ENCODE measurements around the gene BRME1. TPM values are rescaled to one million over a fixed set of nuclear protein-coding genes. Genes with fewer than 3 reads are reported as not detected.

The BRME1 gene
- total RNA-seq, 5 donors from 2014 or later (not counting 1 experiment from before 2014, with no cell fraction given): 1.3 to 3.6 (median 1.7) TPM

- WGBS (ENCODE audit: insufficient coverage): 82% methylated on average over 6 of the region's 10 CpGs
- no peaks in the 10 kb centered on the region for H3K27me3 ChIP-seq (replicated peaks in 1 of 2; ENCODE audit: control insufficient read depth in 2 of 2, extremely low read depth in 1 of 2, insufficient read depth in 2 of 2, low read length in 1 of 2)
- Mint-ChIP-seq H3K36me3 (no peaks in the 10 kb centered on the region), H3K9me3 (no peaks in the 10 kb centered on the region), H3K4me3 (no peak overlapping the region), H3K27ac (peak overlapping the region in 1 of 2 donors; percentile 11), H3K4me1 (peaks cover 0 to 7% (median 0%) of the 10 kb centered on the region in 3 donors), H3K27me3 (no peaks in the 10 kb centered on the region)
- no peak overlapping the region for H3K4me3 ChIP-seq (ENCODE audit: control insufficient read depth in 1 of 2, extremely low read depth in 1 of 2, low read length in 1 of 2)
- POLR2A ChIA-PET: no interaction called here
- DNase-seq (no peak), ATAC-seq (replicated peaks in 1 of 4) (no peak)
- no peak overlapping the region for H3K27ac ChIP-seq (ENCODE audit: low read length)
- no peaks in the 10 kb centered on the region for H3K36me3 ChIP-seq (ENCODE audit: control insufficient read depth in 2 of 2, extremely low read depth in 1 of 2, insufficient read depth in 1 of 2, low read length in 1 of 2)
- peaks cover 0 to 3% of the 10 kb centered on the region in 2 experiments for H3K4me1 ChIP-seq (ENCODE audit: control insufficient read depth in 1 of 2, extremely low read depth in 1 of 2, insufficient read depth in 2 of 2, low read length in 2 of 2)
- CTCF ChIA-PET: no interaction called here
- no peaks in the 10 kb centered on the region for H3K9me3 ChIP-seq
Observed at GRCh38 chr19:13899393-13899792, 6.5 kb downstream of the BRME1 start.

GRCh38 chr19:13896227-13896626, 9.7 kb downstream of the BRME1 start:
- Mint-ChIP-seq H3K27me3 (no peaks in the 10 kb centered on the region), H3K9me3 (no peaks in the 10 kb centered on the region), H3K27ac (no peak overlapping the region), H3K4me3 (no peak overlapping the region), H3K4me1 (no peaks in the 10 kb centered on the region), H3K36me3 (no peaks in the 10 kb centered on the region)
- H3K27ac ChIP-seq (ENCODE audit: low read length): no peak overlapping the region
- H3K36me3 ChIP-seq (ENCODE audit: control insufficient read depth in 2 of 2, extremely low read depth in 1 of 2, insufficient read depth in 1 of 2, low read length in 1 of 2): no peaks in the 10 kb centered on the region
- DNase-seq (no peak), ATAC-seq (replicated peaks in 1 of 4) (no peak)
- POLR2A ChIA-PET: no interaction called here
- H3K27me3 ChIP-seq (replicated peaks in 1 of 2; ENCODE audit: control insufficient read depth in 2 of 2, extremely low read depth in 1 of 2, insufficient read depth in 2 of 2, low read length in 1 of 2): no peaks in the 10 kb centered on the region
- H3K9me3 ChIP-seq: no peaks in the 10 kb centered on the region
- CTCF ChIA-PET: interaction anchor here in 1 of 2 donors (0.6 kb wide), 1 partner anchor 426 kb away, joined by 4 read pairs; no protein-coding TSS in a partner anchor
- WGBS (ENCODE audit: insufficient coverage): no CpG with 5 or more reads among the region's 2 CpGs
- H3K4me1 ChIP-seq (ENCODE audit: control insufficient read depth in 1 of 2, extremely low read depth in 1 of 2, insufficient read depth in 2 of 2, low read length in 2 of 2): no peaks in the 10 kb centered on the region
- no peak overlapping the region for H3K4me3 ChIP-seq (ENCODE audit: control insufficient read depth in 1 of 2, extremely low read depth in 1 of 2, low read length in 1 of 2)

GRCh38 chr19:13894552-13894951, 11.4 kb downstream of the BRME1 start:
- ChIA-PET POLR2A (no interaction called here), CTCF (no interaction called here)
- no peak overlapping the region for H3K27ac Mint-ChIP-seq
- Histone ChIP-seq H3K27me3 (replicated peaks in 1 of 2; ENCODE audit: control insufficient read depth in 2 of 2, extremely low read depth in 1 of 2, insufficient read depth in 2 of 2, low read length in 1 of 2) (no peaks in the 10 kb centered on the region), H3K9me3 (no peaks in the 10 kb centered on the region), H3K4me3 (ENCODE audit: control insufficient read depth in 1 of 2, extremely low read depth in 1 of 2, low read length in 1 of 2) (no peak overlapping the region), H3K36me3 (ENCODE audit: control insufficient read depth in 2 of 2, extremely low read depth in 1 of 2, insufficient read depth in 1 of 2, low read length in 1 of 2) (no peaks in the 10 kb centered on the region), H3K4me1 (ENCODE audit: control insufficient read depth in 1 of 2, extremely low read depth in 1 of 2, insufficient read depth in 2 of 2, low read length in 2 of 2) (no peaks in the 10 kb centered on the region), H3K27ac (ENCODE audit: low read length) (no peak overlapping the region)
- ATAC-seq (replicated peaks in 1 of 4) (no peak), DNase-seq (no peak)
- H3K4me3 Mint-ChIP-seq: no peak overlapping the region
- no peaks in the 10 kb centered on the region for H3K27me3 Mint-ChIP-seq
- 100% methylated on average over 2 of the region's 5 CpGs for WGBS (ENCODE audit: insufficient coverage)
- H3K36me3 Mint-ChIP-seq: no peaks in the 10 kb centered on the region
- H3K4me1 Mint-ChIP-seq: no peaks in the 10 kb centered on the region
- H3K9me3 Mint-ChIP-seq: no peaks in the 10 kb centered on the region

GRCh38 chr19:13892870-13893269, 13.0 kb downstream of the BRME1 start:
- 90% methylated on average over 5 of the region's 9 CpGs for WGBS (ENCODE audit: insufficient coverage)
- peaks cover 0 to 9% of the 10 kb centered on the region in 2 experiments for H3K4me1 ChIP-seq (ENCODE audit: control insufficient read depth in 1 of 2, extremely low read depth in 1 of 2, insufficient read depth in 2 of 2, low read length in 2 of 2)
- no peaks in the 10 kb centered on the region for H3K27me3 ChIP-seq (replicated peaks in 1 of 2; ENCODE audit: control insufficient read depth in 2 of 2, extremely low read depth in 1 of 2, insufficient read depth in 2 of 2, low read length in 1 of 2)
- no peak for ATAC-seq (replicated peaks in 1 of 4)
- no peak overlapping the region for H3K4me3 Mint-ChIP-seq
- no peak overlapping the region for H3K27ac ChIP-seq (ENCODE audit: low read length)
- no peak for DNase-seq
- H3K9me3 ChIP-seq: no peaks in the 10 kb centered on the region
- no peaks in the 10 kb centered on the region for H3K27me3 Mint-ChIP-seq
- POLR2A ChIA-PET: no interaction called here
- no peaks in the 10 kb centered on the region for H3K4me1 Mint-ChIP-seq
- no peak overlapping the region for H3K4me3 ChIP-seq (ENCODE audit: control insufficient read depth in 1 of 2, extremely low read depth in 1 of 2, low read length in 1 of 2)
- H3K36me3 ChIP-seq (ENCODE audit: control insufficient read depth in 2 of 2, extremely low read depth in 1 of 2, insufficient read depth in 1 of 2, low read length in 1 of 2): no peaks in the 10 kb centered on the region
- no peaks in the 10 kb centered on the region for H3K9me3 Mint-ChIP-seq
- H3K36me3 Mint-ChIP-seq: no peaks in the 10 kb centered on the region
- no peak overlapping the region for H3K27ac Mint-ChIP-seq
- CTCF ChIA-PET: interaction anchor here in 1 of 2 donors (0.6 kb wide), 1 partner anchor 164 kb away, joined by 5 read pairs; no protein-coding TSS in a partner anchor

- 94% methylated on average over 12 of the region's 13 CpGs for WGBS (ENCODE audit: insufficient coverage)
- Histone ChIP-seq H3K9me3 (no peaks in the 10 kb centered on the region), H3K4me3 (ENCODE audit: control insufficient read depth in 1 of 2, extremely low read depth in 1 of 2, low read length in 1 of 2) (no peak overlapping the region), H3K36me3 (ENCODE audit: control insufficient read depth in 2 of 2, extremely low read depth in 1 of 2, insufficient read depth in 1 of 2, low read length in 1 of 2) (no peaks in the 10 kb centered on the region), H3K27ac (ENCODE audit: low read length) (no peak overlapping the region), H3K4me1 (ENCODE audit: control insufficient read depth in 1 of 2, extremely low read depth in 1 of 2, insufficient read depth in 2 of 2, low read length in 2 of 2) (peaks cover 0 to 36% of the 10 kb centered on the region in 2 experiments), H3K27me3 (replicated peaks in 1 of 2; ENCODE audit: control insufficient read depth in 2 of 2, extremely low read depth in 1 of 2, insufficient read depth in 2 of 2, low read length in 1 of 2) (no peaks in the 10 kb centered on the region)
- Mint-ChIP-seq H3K4me3 (no peak overlapping the region), H3K36me3 (no peaks in the 10 kb centered on the region), H3K4me1 (peaks cover 0 to 12% (median 11%) of the 10 kb centered on the region in 3 donors), H3K9me3 (no peaks in the 10 kb centered on the region), H3K27ac (no peak overlapping the region), H3K27me3 (no peaks in the 10 kb centered on the region)
- ATAC-seq (replicated peaks in 1 of 4) (no peak), DNase-seq (no peak)
- ChIA-PET POLR2A (no interaction called here), CTCF (interaction anchor here in 1 of 2 donors (0.6 kb wide), 1 partner anchor 21 kb away, joined by 5 read pairs; no protein-coding TSS in a partner anchor)
Observed at GRCh38 chr19:13890136-13890535, 15.8 kb downstream of the BRME1 start.

GRCh38 chr19:13888281-13888680, 17.6 kb downstream of the BRME1 start:
- Mint-ChIP-seq H3K9me3 (no peaks in the 10 kb centered on the region), H3K4me1 (peaks cover 9 to 19% (median 14%) of the 10 kb centered on the region in 3 donors), H3K4me3 (no peak overlapping the region), H3K27ac (no peak overlapping the region), H3K36me3 (no peaks in the 10 kb centered on the region), H3K27me3 (no peaks in the 10 kb centered on the region)
- Histone ChIP-seq H3K36me3 (ENCODE audit: control insufficient read depth in 2 of 2, extremely low read depth in 1 of 2, insufficient read depth in 1 of 2, low read length in 1 of 2) (no peaks in the 10 kb centered on the region), H3K9me3 (no peaks in the 10 kb centered on the region), H3K4me3 (ENCODE audit: control insufficient read depth in 1 of 2, extremely low read depth in 1 of 2, low read length in 1 of 2) (no peak overlapping the region), H3K4me1 (ENCODE audit: control insufficient read depth in 1 of 2, extremely low read depth in 1 of 2, insufficient read depth in 2 of 2, low read length in 2 of 2) (peaks cover 4 to 55% of the 10 kb centered on the region in 2 experiments), H3K27me3 (replicated peaks in 1 of 2; ENCODE audit: control insufficient read depth in 2 of 2, extremely low read depth in 1 of 2, insufficient read depth in 2 of 2, low read length in 1 of 2) (no peaks in the 10 kb centered on the region), H3K27ac (ENCODE audit: low read length) (no peak overlapping the region)
- ChIA-PET CTCF (interaction anchor here (0.7 kb wide), 2 partner anchors 146 to 173 kb away, joined by 3 to 5 read pairs; no protein-coding TSS in a partner anchor), POLR2A (interaction anchor here (0.7 kb wide), 2 partner anchors 53 to 533 kb away, joined by 5 to 8 read pairs; no protein-coding TSS in a partner anchor)
- ATAC-seq (replicated peaks in 1 of 4) (no peak), DNase-seq (no peak)
- WGBS (ENCODE audit: insufficient coverage): 92% methylated on average over 13 of the region's 16 CpGs
